HepG2 (cell line): Measurements from ENCODE around the gene SNRNP48. TPM values are rescaled to one million over a fixed set of nuclear protein-coding genes. Genes with fewer than 3 reads are reported as not detected.

Experiments used
- HDAC1 ChIP-seq: sonication (generic); formaldehyde crosslinking; IDR thresholded peaks from 2 replicates; pipeline ENCODE4 v1.5.1; 2020; ENCODE audit warnings: mild to moderate bottlenecking, missing genetic modification reagents
- HMG20B ChIP-seq: conservative IDR thresholded peaks from 2 replicates; pipeline ENCODE4 v1.6.1; 2016; ENCODE audit warnings: missing genetic modification reagents, missing compliant biosample characterization
- KAT8 ChIP-seq: IDR thresholded peaks from 2 replicates; pipeline ENCODE4 v1.6.1; 2016; ENCODE audit warnings: missing genetic modification reagents, missing compliant biosample characterization
- KLF15 ChIP-seq: sonication (generic); formaldehyde crosslinking; IDR thresholded peaks from 2 replicates; pipeline ENCODE4 v1.8.1; 2023; ENCODE audit warnings: borderline replicate concordance, mild to moderate bottlenecking, inconsistent platforms, missing genetic modification reagents, mixed read lengths
- MLLT10 ChIP-seq: sonication (generic); formaldehyde crosslinking; IDR thresholded peaks from 2 replicates; pipeline ENCODE4 v1.4.0; 2020; ENCODE audit warnings: missing genetic modification reagents
- NFYC ChIP-seq: IDR thresholded peaks from 2 replicates; pipeline ENCODE4 v1.6.1; 2016; ENCODE audit warnings: missing genetic modification reagents, missing compliant biosample characterization
- NONO ChIP-seq, 2 experiments: fragments of 450-650 bp in 1 of 2; sonication (generic) in 1 of 2; formaldehyde crosslinking in 1 of 2; IDR thresholded peaks in 1 of 2; conservative IDR thresholded peaks in 1 of 2; 2 replicates each; pipeline versions ENCODE4 v1.6.1 to v1.8.0; 2017 to 2022; ENCODE audit warnings: mild to moderate bottlenecking in 1 of 2, missing genetic modification reagents in 1 of 2, moderate library complexity in 1 of 2
- NR2F2 ChIP-seq: IDR thresholded peaks from 2 replicates; pipeline ENCODE4 v1.6.1; 2012; ENCODE audit warnings: low read depth, inconsistent platforms, borderline replicate concordance
- RARA ChIP-seq: IDR thresholded peaks from 2 replicates; pipeline ENCODE4 v1.6.1; 2016; ENCODE audit warnings: missing genetic modification reagents, missing compliant biosample characterization
- RBM39 ChIP-seq: fragments of 200-400 bp; formaldehyde crosslinking; IDR thresholded peaks from one replicate; pipeline ENCODE4 v1.6.1; 2018; ENCODE audit warnings: antibody characterized with exemption, mild to moderate bottlenecking, low read depth, low read length; ENCODE audit not compliant: poor library complexity, severe bottlenecking
- SALL1 ChIP-seq: sonication (generic); formaldehyde crosslinking; IDR thresholded peaks from 2 replicates; pipeline ENCODE4 v1.8.0; 2022; ENCODE audit warnings: mild to moderate bottlenecking, missing genetic modification reagents
- TOE1 ChIP-seq: sonication (generic); formaldehyde crosslinking; IDR thresholded peaks from 2 replicates; pipeline ENCODE4 v1.4.0; 2020; ENCODE audit warnings: mild to moderate bottlenecking, missing genetic modification reagents
- ZFP37 ChIP-seq: sonication (generic); formaldehyde crosslinking; IDR thresholded peaks from 2 replicates; pipeline ENCODE4 v1.4.0; 2020; ENCODE audit warnings: missing genetic modification reagents, borderline replicate concordance
- ZNF577 ChIP-seq: sonication (generic); formaldehyde crosslinking; IDR thresholded peaks from 2 replicates; pipeline ENCODE4 v1.4.0; 2020; ENCODE audit warnings: mild to moderate bottlenecking, low read depth, missing genetic modification reagents, borderline replicate concordance
- ZNF713 ChIP-seq: sonication (generic); formaldehyde crosslinking; IDR thresholded peaks from 2 replicates; pipeline ENCODE4 v1.4.0; 2020; ENCODE audit warnings: mild to moderate bottlenecking, missing genetic modification reagents
- ZNF776 ChIP-seq: sonication (generic); formaldehyde crosslinking; IDR thresholded peaks from 2 replicates; pipeline ENCODE4 v1.4.0; 2020; ENCODE audit warnings: mild to moderate bottlenecking, missing genetic modification reagents
- polyA plus RNA-seq, 8 experiments: library from polyadenylated mRNA; depleted of rRNA in 3 of 8; stranded (reverse) in 7 of 8; unstranded in 1 of 8; fragments of >200 nt; fragmentation: Illumina TruSeq in 4 of 8; extraction: Trizol in 4 of 8; gene quantifications; 2 replicates each; pipeline versions ENCODE4 v1.2.1 to v1.2.3, GENCODE V29; 2011 to 2016; ENCODE audit warnings: low read depth in 4 of 8, missing spikeins in 1 of 8, mixed read lengths in 1 of 8; ENCODE audit not compliant: insufficient read depth in 1 of 8
- total RNA-seq, 5 experiments: library from RNA; depleted of rRNA; stranded (reverse); fragments of >200 nt; fragmentation: Illumina TruSeq; extraction: Trizol; gene quantifications; 2 replicates each; pipeline ENCODE4 v1.2.3, GENCODE V29; 2016; ENCODE audit warnings: low read depth in 1 of 5
- TF ChIP-seq, protein P1 (sequence below): sonication (generic); formaldehyde crosslinking; IDR thresholded peaks from 2 replicates; pipeline ENCODE4 v1.8.0; 2023; ENCODE audit warnings: mild to moderate bottlenecking, missing genetic modification reagents
- TF ChIP-seq, protein P2 (sequence below): IDR thresholded peaks from 2 replicates; pipeline ENCODE4 v1.6.1; 2016; ENCODE audit warnings: low read depth, missing genetic modification reagents, missing compliant biosample characterization
- TF ChIP-seq, protein P3 (sequence below): sonication (generic); formaldehyde crosslinking; conservative IDR thresholded peaks from 2 replicates; pipeline ENCODE4 v1.4.0; 2020; ENCODE audit warnings: missing genetic modification reagents
- TF ChIP-seq, protein P4 (sequence below): sonication (generic); formaldehyde crosslinking; IDR thresholded peaks from 2 replicates; pipeline ENCODE4 v1.5.0; 2020; ENCODE audit warnings: missing genetic modification reagents

Gene SNRNP48
- total and polyA plus RNA-seq, 2 of the 13 experiments (the other 11 are each of a cell fraction or from before 2014, with no cell fraction given), result 17.5 to 47.5 TPM

DNA sequence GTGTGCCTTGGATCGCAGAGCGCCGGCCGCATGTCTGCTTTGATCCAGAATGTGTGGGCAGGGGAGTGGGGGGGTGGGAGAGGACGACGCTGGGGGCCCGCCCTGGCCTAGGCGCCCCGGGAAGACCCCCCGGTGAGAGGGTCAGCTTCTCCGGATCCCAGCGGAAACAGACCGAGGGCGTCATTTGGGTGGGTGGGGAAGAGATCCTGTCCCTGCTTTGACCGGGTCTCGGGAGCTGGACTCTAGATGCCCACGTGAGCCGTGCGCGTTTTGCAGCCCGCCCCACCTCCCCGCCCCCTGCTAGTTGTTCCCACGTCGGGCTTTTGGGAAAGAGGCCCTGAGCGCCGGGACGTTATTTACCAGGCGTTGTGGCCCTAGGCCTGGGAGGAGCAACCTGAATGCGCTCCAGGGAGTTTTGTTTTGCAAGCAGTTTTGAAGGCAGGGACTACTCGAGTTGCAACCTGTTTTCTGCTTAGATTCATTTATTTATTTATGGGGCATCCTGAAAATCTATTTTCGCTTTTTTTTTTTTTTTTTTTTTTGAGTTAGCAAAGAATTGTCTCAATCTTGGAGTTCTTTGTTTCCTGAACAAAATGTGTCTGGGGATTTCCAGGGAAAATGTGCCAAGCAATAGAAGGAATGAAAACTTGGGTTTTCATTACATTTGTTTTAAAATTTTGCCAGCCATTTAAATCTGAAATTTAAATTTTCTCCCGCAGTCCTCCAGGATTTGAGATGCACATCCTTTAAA is 46.9 kb upstream of the SNRNP48 start (continued):
- TF ChIP-seq NFYC (CRISPR knock-in tag), result no peak; the same call in 1 of the 2 replicates
- peak; percentile 85 for TF ChIP-seq RARA (CRISPR knock-in tag)
- TF ChIP-seq NR2F2, result 0 out of 2 replicates have a peak, but pooled peaks have one; percentile 21
- no peak for TF ChIP-seq MLLT10 (CRISPR knock-in tag)
- TF ChIP-seq KLF15 (CRISPR knock-in tag), result peak; percentile 45; the same call in 1 of the 2 replicates
- TF ChIP-seq, protein P1, sequence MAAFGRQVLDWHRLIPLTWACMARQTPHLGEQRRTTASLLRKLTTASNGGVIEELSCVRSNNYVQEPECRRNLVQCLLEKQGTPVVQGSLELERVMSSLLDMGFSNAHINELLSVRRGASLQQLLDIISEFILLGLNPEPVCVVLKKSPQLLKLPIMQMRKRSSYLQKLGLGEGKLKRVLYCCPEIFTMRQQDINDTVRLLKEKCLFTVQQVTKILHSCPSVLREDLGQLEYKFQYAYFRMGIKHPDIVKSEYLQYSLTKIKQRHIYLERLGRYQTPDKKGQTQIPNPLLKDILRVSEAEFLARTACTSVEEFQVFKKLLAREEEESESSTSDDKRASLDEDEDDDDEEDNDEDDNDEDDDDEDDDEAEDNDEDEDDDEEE (CRISPR knock-in tag), result no peak
- TF ChIP-seq, protein P2, sequence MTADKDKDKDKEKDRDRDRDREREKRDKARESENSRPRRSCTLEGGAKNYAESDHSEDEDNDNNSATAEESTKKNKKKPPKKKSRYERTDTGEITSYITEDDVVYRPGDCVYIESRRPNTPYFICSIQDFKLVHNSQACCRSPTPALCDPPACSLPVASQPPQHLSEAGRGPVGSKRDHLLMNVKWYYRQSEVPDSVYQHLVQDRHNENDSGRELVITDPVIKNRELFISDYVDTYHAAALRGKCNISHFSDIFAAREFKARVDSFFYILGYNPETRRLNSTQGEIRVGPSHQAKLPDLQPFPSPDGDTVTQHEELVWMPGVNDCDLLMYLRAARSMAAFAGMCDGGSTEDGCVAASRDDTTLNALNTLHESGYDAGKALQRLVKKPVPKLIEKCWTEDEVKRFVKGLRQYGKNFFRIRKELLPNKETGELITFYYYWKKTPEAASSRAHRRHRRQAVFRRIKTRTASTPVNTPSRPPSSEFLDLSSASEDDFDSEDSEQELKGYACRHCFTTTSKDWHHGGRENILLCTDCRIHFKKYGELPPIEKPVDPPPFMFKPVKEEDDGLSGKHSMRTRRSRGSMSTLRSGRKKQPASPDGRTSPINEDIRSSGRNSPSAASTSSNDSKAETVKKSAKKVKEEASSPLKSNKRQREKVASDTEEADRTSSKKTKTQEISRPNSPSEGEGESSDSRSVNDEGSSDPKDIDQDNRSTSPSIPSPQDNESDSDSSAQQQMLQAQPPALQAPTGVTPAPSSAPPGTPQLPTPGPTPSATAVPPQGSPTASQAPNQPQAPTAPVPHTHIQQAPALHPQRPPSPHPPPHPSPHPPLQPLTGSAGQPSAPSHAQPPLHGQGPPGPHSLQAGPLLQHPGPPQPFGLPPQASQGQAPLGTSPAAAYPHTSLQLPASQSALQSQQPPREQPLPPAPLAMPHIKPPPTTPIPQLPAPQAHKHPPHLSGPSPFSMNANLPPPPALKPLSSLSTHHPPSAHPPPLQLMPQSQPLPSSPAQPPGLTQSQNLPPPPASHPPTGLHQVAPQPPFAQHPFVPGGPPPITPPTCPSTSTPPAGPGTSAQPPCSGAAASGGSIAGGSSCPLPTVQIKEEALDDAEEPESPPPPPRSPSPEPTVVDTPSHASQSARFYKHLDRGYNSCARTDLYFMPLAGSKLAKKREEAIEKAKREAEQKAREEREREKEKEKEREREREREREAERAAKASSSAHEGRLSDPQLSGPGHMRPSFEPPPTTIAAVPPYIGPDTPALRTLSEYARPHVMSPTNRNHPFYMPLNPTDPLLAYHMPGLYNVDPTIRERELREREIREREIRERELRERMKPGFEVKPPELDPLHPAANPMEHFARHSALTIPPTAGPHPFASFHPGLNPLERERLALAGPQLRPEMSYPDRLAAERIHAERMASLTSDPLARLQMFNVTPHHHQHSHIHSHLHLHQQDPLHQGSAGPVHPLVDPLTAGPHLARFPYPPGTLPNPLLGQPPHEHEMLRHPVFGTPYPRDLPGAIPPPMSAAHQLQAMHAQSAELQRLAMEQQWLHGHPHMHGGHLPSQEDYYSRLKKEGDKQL, result peak; percentile 74
- TF ChIP-seq ZNF577, result no peak
- peak; percentile 74 for TF ChIP-seq RBM39
- TF ChIP-seq HMG20B (CRISPR knock-in tag), result no peak; the same call in 1 of the 2 replicates
- TF ChIP-seq, protein P3, sequence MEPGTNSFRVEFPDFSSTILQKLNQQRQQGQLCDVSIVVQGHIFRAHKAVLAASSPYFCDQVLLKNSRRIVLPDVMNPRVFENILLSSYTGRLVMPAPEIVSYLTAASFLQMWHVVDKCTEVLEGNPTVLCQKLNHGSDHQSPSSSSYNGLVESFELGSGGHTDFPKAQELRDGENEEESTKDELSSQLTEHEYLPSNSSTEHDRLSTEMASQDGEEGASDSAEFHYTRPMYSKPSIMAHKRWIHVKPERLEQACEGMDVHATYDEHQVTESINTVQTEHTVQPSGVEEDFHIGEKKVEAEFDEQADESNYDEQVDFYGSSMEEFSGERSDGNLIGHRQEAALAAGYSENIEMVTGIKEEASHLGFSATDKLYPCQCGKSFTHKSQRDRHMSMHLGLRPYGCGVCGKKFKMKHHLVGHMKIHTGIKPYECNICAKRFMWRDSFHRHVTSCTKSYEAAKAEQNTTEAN (CRISPR knock-in tag), result peak; percentile 71
- TF ChIP-seq HDAC1 (CRISPR knock-in tag), result peak; percentile 82
- no peak; the same call in 1 of the 2 replicates for TF ChIP-seq TOE1 (CRISPR knock-in tag)
- no peak for TF ChIP-seq ZNF776
- TF ChIP-seq ZNF713 (CRISPR knock-in tag), result no peak
- TF ChIP-seq, protein P4, sequence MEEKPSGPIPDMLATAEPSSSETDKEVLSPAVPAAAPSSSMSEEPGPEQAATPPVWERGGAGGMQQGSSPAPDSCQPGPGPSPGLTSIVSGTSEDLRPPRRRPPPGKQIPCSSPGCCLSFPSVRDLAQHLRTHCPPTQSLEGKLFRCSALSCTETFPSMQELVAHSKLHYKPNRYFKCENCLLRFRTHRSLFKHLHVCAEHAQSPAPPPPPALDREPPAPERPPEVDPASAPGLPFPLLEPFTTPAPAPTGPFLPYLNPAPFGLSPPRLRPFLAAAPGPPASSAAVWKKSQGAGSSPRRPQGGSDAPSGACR (CRISPR knock-in tag), result no peak
- 0 out of 2 replicates have a peak, but pooled peaks have one; percentile 23 for TF ChIP-seq KAT8
- TF ChIP-seq SALL1 (CRISPR knock-in tag), result peak; percentile 81
- no peak; the same call in 1 of the 2 replicates for TF ChIP-seq ZFP37 (CRISPR knock-in tag)
- no peak for TF ChIP-seq NONO (IDR thresholded peaks at IDR 0.05)
- peak; percentile 37; the same call in 1 of the 2 replicates for TF ChIP-seq NONO (CRISPR knock-in tag; conservative IDR thresholded peaks at IDR 0.05)
